ENCODE results near the gene PRMT1.

Gene PRMT1

DNA sequence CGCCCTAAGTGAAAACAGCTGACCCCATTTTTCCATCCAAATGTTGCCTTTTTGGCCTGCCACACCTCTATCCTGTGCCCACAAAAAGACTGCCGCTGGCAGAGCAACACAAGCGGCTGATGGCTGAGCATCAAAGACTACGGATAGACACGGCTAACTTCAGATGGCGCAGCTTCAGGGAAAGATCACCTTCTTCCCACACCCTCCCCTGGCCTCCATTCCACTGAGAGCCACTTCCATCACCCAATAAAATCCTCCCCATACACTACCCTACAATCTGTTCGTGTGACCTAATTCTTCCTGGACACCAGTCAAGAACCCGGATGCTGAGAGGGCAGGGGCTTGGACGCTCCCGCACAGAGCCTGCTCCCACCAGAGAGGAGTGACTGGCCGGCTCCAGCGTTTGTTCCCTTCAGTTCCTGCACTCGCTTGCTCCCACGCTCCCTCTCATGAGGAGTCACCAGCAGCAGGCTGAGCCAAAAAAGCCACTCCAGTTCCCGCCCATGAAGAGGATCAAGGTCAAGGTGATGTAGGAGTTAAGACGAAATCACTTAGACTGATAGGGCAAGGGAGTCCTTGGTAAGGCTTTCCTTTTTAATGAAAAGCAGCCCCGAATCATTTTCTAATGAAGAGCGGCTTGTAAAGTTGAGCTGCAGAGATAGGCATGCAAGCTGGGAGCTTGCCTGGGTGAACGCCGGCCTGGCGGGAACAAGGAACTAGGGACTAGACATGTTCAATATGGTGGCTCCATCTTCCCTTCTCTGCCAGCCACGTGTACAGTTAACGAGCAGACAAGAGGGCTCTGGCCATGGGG, 50.4 kb downstream of the PRMT1 start:
- no peak for DNase-seq

DNA sequence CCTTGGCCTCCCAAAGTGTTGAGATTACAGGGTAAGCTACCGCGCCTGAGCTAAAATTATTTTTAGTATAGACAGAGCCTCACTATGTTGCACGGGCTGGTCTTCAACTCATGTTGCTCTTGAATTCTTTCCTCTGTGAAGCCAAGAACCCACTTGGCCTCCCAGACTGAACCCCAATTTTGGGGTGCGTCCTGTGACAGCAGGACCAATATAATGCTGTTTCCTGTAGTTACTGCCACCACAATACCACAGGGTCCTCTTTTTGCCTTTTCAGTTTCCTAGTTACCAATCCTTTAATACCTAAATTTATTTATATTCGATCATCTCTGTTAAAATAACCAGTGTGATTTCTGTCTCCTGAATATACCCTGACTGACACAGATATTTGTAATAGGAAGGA, 53.1 kb downstream of the PRMT1 start:
- no peak for DNase-seq

Measured in suppressor macrophage treated with lipopolysaccharide for 1 hour (primary cell).